Stimulated activated CD4-positive, alpha-beta T cell treated with anti-CD3 and anti-CD28 coated beads, Interleukin-12 subunit alpha, Interleukin-12 subunit beta, amount 100 ng/mL, for 24 hours (primary cell): ENCODE data around the gene NBR1.
"Not testable (repeated sequence)": the region's sequence is repeated elsewhere in the genome, so short reads cannot be mapped to it uniquely, and the experiment has no call there.

ENCODE experiments used
- DNase-seq, 2 experiments: peaks; one replicate each; pipeline ENCODE4 v3.0.0-alpha.2; 2020; ENCODE audit warnings: low read depth in 2 of 2

NBR1 gene

DNA sequence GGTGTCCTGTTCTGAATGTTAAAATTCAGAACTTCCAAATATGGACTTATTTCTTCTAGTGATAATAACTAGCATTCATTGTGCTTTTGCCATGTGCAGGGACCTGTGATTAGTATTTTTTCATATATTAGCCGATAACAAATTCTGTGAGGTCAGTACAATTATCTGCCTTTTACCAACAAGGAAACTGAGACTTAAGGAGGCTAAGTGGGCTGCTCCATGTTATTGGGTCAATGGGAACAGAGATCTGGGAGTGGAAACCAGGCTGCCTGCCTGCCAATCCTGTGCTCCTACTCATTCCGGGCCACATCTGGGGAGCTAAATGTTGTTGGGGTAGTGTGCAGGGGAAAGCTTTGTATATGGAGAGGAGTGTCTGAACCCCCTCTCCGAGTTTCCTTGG, 44.3 kb downstream of the NBR1 start:
- DNase-seq, result no peak

DNA sequence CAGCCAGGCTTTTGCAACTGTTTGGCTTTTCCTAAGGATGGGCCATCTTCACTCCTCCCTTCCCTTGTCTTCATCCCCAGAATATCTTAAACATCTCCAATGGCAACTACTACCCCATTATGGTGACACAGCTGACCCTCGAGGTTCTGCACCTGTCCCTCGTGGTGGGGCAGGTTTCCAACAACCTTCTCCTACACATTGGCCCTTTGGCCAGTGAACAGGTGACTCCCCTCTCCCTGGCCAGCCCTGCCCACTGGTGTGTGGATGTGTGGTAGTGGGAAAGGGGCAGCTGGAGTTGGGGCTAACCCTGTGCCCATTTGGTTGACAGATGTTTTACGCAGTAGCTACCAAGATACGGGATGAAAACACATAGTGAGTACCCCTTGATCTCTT, 45.4 kb downstream of the NBR1 start:
- no peak for DNase-seq

DNA sequence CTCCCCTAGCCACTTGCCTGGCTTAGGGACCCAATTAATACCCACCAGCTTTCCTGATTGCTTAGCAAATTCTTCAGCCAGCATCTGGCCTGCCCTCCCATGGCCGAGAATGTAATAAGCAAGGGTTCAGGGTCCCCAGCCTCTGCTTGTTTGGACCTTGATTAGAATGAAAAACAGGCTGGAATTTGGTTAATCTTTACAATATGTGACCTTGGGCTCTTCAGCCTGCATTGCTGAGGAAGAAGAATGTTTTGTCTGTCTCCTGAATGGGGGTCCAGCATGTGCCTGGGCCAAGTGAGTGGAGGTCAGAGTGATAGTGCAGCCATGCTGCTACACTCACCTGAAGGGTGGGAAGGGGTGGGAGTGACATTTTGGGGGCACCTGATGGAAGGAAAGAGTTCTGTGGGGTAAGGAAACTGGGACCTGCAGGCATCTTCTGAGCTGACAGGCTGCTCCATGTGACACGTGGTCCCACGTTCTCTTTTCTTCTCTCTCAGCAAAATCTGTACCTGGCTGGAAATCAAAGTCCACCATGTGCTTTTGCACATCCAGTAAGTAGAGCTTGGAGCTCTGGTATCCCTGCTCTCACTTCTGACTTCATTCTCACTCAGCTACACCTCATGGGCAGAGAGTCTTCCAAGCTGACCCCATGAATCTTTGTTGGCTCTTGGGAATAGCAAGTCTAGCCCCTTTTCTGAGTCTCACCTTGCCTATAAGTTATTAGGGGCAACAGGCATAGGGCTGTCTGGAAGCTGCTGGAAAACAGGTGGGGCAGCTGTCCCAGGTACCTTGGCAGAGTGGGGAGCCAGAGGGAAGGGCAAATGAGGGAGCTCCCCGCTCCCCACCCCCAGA, 46.0 kb downstream of the NBR1 start:
- DNase-seq, result no peak

DNA sequence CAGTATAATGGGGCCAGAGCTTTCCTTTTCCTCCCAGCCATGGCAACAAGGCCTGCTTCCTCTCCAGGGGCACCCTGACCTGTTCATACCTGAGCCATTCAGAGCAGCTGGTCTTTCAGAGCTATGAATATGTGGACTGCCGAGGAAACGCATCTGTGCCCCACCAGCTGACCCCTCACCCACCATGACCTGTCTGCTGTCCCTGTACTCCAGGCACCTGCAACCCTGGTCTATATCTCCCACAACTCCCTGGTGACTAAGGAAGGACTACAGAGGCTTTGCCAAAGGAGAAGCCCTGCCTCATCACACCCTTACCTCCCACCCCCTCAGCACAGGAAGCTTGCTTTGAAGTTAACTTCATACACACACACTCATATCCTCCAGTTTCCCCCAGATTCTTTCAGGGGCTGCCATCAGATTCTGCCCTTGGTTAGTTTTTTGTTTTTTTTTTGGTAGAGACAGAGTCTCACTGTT, 46.6 kb downstream of the NBR1 start:
- DNase-seq, result no peak

DNA sequence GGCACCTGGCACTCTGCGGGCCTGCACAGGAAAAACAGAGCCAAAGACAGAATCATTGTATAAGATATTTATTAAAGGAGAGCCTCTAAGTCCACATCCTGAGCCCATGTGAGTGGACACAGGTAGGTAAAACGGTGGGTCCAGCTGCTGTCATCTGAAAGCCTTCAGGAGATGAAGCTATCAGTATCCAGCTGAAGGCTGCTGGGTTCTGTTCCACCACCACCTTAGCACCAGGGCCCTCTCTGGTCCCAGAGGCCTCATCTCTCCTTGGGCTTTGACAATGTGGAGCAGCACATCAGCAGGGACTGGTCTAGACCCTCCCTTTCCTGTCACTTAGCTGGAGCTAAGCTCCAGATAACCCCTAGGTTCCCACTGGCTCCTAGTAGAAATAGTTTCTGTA, 48.0 kb downstream of the NBR1 start:
- no peak for DNase-seq

DNA sequence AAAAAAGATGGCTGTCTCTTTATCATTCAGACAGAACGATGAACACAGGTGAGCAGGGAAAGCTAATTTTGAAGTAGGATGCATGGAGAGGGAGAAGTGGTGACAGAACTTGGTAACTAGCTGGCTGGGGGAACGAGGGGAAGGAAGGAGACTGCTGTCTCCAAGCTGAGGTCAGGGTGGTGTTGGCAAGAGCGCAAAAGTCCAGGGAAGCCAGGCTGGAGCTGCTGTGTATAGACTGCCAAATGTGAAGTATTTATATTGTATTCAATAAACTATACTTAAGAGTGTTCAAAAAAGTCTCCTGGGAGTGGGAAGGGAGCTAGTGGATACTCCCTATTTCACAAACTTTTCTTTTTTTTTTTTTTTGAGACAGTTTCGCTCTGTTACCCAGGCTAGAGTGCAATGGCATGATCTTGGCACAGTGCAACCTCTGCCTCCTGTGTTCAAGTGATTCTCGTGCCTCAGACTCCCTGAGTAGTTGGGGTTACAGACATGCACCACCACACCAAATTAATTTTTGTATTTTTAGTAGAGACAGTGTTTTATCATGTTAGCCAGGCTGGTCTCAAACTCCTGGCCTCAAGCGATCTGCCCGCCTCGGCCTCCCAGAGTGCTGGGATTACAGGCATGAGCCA, 48.8 kb downstream of the NBR1 start:
- DNase-seq, result no peak

DNA sequence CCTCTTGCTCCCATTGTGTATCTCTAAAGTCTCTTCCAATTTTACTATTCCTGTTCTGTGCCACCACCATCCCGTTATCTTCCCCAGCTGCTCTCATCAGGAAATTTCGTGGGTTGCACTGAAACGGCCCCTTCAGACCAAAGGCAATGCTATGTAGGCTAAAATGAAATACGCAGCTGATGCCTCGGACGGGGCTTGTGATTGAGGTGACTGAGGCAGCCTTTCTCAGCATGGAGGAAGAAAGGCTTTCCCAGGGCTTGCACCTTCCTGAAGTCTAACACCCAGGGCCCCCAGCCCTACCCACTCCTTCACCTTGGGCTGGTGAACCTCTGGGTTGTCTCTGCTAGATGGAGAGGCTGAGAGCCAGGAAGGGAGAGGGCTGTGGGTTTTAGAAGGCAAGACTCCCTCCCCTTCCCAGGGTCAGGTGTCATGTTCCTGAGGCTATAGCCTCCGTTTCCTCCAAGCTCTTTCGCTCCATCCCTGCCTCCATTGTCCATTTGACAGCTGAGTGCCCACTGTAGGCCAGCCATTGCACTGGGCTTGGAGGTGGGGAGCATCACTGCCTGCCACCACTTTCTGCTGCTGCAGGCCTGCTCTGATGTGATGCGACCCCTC, 49.6 kb downstream of the NBR1 start:
- DNase-seq, result no peak

DNA sequence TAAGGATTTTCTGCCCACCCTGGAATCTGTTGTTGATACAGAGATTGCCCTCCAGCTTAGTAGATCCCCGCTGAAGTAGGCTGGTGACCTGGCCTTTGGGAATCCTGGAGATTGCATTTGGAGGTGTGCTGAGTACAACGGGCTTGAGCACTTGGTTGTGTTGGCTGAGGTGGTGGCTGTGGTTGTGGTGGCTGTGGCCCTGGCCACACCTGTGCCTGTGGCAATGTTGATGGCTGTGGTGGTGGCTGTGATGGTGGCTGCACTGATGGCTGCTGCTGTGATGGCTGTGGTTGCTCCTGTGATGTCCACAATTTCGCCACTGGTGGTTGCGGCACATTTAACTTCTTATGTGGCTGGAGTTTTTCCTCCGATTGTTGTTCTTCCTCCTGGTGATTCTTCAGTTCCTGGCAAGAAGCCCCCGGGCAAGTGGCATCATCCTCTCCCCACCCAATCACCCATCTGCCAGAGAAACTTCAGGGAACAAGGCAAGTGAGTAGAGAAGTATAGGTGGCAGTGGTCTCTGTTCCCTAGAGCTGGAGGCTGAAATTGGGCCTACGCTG, 53.2 kb downstream of the NBR1 start:
- DNase-seq, result no peak

DNA sequence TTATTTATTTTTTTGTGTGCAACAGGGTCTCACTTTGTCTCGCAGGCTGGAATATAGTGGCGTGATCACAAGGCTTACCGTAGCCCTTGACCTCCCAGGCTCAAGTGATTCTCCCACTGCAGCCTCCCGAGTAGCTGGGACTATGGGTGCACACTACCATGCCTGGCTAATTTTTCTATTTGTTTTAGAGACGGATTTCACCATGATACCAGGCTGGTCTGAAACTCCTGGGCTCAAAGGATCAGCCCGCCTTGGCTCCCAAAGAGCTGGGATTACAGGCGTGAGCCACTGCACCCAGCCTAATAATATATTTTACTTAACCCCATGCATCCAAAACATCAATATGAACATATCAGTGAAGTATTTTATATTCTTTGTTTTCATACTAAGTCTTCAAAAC, 55.4 kb downstream of the NBR1 start:
- no peak for DNase-seq

DNA sequence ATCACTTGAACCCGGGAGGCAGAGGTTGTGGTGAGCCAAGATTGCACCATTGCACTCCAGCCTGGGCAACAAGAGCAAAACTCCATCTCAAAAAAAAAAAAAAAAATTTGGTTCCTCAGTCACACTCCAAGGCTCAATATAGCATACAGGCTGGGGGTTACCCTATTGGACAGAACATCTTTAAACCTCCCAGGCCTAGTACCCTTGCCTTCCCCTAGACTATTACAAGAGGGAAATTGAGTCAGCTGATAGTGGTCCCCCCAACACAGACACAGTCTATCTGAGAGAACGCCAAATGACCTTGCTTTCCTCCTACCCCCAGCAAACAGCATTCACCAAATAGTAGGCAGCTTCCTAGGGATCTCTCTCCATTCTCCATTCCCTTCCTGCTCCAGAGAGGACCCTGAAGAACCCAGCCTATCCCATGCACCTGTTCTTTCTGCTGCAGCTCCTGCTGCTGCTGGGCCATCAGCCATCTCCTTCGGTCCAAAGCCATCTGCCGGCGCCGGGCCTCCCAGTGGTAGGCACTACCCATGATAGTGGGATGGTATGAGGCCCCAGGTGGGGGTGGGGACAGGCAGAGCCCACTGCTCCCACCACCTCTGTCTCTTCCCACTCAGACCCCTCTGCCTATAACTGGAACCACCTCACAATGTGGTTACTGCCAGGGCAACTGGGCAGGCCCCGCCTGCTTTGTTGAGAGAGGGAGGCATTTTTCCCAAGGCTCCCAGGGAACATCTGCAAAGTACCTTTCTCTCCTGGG, 57.2 kb downstream of the NBR1 start, which contains the start of gene CCDC200:
TSS of gene CCDC200 (minus strand) at position 604 of the 763 bp plus-strand sequence. CDS start at position 535, 69 bp downstream.
- not testable (repeated sequence) for DNase-seq

DNA sequence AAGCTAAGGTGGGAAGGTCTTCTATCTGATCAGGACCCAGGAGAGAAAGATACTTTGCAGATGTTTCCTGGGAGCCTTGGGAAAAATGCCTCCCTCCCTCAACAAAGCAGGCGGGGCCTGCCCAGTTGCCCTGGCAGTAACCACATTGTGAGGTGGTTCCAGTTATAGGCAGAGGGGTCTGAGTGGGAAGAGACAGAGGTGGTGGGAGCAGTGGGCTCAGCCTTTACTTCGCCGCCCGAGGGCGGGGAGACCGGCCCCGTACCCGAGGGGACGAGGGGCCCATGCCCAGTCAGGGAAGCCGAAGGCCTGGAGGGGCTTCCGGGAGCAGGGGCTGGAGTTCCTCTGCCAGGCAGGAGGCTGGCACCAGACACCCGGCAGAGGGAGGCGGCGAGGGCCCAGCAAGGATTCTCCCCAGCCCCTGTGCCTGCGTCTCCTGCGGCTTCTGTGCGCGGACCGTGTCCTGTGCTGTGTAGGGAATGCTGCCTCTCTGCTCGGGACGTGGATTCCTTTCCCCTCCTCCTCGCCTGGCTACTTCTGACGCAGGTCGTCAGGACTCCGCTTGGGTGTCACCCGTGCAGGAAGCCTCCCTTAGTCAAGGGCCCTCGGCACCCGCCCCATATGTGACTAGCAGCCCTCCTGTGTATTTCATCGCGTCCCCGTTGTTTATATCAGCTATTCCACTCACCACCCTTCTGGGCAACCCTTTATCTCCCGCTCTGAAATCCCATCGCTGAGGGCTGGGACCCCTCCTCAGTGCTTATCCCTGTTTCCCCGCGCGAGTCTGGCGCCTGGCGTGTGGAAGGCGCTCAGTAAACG, 60.4 kb downstream of the NBR1 start:
- DNase-seq, result not testable (repeated sequence)

DNA sequence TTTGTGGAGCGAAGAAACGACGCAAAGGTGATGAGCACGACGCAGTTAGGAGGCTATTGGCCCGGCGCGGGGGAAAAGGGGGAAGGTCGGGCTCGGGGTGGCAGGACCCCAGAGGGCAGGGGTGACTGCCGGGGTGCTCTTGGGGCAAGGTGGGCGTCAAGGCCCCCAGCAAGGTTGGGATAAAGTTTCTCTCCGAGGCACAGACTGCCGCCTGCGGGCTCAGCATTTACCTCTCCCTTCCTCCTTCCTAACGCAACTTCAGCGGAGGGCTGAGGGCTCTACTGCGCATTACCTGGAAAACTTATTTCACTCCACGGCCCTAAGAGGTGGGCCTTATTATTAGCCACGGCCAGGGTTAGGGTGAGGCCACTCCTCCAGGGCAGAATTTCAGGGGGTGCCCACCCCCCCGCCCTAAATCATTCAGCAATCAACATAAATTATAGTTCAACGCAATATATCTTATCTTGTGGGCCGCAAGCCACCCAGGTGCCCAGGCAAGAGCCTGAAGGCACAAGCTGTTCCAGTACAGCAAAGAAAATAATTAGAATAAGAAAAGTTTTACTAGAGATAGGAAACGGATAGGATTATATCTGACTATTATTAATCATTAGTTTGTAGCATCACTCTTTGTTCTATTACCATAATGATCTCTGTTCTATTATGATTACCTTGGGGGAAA, 61.1 kb downstream of the NBR1 start:
- not testable (repeated sequence) for DNase-seq

DNA sequence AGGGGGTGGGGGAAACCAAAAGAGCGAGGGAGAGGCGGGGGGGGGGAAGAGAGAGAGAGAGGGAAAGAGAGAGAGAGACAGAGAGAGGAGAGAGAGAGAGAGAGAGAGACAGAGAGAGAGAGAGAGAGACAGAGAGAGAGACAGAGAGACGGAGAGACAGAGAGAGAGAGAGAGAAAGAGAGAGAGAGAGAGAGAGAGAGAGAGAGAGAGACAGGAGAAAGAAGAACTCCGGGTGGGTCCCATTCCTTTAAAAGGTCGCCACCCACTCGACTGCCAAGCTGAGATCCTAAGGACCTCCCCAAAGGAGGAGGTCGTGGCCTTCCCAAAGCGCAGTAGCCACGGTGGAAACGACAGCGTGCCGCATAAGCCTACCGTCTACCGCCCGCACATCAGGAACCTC, 62.2 kb downstream of the NBR1 start:
- DNase-seq, result not testable (repeated sequence)

DNA sequence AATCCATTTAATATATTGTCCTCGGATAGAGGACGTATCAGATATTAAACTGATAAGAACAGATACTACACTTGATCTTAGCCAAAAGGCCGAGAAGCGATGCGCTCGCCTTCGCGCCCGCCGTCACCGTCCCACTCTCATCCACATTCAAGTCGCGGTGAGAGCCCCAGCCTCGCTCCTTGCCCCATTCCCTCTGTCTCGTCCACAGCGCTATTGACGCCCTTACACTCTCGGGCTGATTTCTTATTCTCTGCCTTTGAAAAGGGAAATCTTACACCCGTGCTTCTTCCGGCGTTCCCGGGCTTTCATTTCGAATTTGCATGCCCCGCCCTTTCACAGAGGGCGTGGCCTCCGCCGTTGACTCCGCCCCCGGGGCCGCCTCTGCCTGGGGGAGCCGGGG, 62.9 kb downstream of the NBR1 start, which contains the start of gene RNU2-1:
TSS of gene RNU2-1 (minus strand) at position 101 of the 400 bp plus-strand sequence.
- DNase-seq, result not testable (repeated sequence)

DNA sequence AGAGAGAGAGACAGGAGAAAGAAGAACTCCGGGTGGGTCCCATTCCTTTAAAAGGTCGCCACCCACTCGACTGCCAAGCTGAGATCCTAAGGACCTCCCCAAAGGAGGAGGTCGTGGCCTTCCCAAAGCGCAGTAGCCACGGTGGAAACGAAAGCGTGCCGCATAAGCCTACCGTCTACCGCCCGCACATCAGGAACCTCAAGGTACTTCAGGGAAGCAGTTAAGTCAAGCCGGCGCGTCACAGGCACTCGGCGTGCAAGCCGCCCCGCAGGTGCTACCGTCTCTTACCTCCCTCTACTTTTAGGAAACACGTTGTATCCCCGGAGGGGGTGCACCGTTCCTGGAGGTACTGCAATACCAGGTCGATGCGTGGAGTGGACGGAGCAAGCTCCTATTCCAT, 68.6 kb downstream of the NBR1 start:
- not testable (repeated sequence) for DNase-seq

DNA sequence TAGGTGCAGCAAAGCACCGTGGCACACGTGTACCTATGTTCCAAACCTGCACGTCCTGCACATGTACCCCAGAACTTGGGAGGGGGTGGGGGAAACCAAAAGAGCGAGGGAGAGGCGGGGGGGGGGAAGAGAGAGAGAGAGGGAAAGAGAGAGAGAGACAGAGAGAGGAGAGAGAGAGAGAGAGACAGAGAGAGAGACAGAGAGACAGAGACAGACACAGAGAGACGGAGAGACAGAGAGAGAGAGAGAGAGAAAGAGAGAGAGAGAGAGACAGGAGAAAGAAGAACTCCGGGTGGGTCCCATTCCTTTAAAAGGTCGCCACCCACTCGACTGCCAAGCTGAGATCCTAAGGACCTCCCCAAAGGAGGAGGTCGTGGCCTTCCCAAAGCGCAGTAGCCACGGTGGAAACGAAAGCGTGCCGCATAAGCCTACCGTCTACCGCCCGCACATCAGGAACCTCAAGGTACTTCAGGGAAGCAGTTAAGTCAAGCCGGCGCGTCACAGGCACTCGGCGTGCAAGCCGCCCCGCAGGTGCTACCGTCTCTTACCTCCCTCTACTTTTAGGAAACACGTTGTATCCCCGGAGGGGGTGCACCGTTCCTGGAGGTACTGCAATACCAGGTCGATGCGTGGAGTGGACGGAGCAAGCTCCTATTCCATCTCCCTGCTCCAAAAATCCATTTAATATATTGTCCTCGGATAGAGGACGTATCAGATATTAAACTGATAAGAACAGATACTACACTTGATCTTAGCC, 69.8 kb downstream of the NBR1 start:
- not testable (repeated sequence) for DNase-seq

DNA sequence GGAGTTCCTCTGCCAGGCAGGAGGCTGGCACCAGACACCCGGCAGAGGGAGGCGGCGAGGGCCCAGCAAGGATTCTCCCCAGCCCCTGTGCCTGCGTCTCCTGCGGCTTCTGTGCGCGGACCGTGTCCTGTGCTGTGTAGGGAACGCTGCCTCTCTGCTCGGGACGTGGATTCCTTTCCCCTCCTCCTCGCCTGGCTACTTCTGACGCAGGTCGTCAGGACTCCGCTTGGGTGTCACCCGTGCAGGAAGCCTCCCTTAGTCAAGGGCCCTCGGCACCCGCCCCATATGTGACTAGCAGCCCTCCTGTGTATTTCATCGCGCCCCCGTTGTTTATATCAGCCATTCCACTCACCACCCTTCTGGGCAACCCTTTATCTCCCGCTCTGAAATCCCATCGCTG, 75.4 kb downstream of the NBR1 start:
- not testable (repeated sequence) for DNase-seq
